K562 treated with DMSO at 1 percent for 24 hours (cell line): Measurements from ENCODE around the gene GPR84. TPM values are rescaled to one million over a fixed set of nuclear protein-coding genes. Genes with fewer than 3 reads are reported as not detected.

Experiments
- total RNA-seq: library from RNA; unstranded; fragments of 300-600 nt; gene quantifications from 2 replicates; pipeline ENCODE4 v1.2.3, GENCODE V29; 2022; ENCODE audit warnings: low read depth; ENCODE audit not compliant: insufficient read depth

Gene GPR84
- 0.31 TPM in 1 of 2 replicates, not detected in the other for total RNA-seq

GRCh38 chr12:54364413-54364812 is at the start of gene GPR84:
TSS of gene GPR84 (minus strand) at chr12:54364486. CDS start at chr12:54363851, 635 bp downstream.

DNA sequence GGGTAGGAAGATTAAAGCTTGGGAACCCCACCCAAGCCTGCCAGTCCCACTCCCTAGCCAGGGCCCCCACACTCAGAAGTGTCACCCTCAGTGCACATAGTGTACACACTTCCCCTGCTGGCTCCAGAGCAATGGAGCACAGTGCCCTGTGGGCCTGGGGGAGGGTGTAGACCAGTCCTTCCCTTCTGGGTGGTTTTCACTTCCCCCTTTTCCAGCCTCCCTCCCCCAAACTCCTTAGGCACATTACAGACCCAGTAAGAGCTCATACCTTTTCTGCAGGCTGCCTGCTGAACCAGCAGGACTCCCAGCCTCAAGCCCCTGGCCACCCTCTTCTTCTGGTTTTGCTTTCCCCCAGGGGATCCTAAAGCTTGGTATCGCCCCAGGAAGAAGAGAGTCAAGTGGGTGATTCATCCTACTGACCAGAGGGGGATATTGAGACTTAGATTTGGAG is 20.3 kb upstream of the GPR84 start, which contains the start of gene ZNF385A:
Gene ZNF385A (minus strand): TSS at position 143 of the 451 bp plus-strand sequence. CDS start 219 bp downstream, outside the sequence.

DNA sequence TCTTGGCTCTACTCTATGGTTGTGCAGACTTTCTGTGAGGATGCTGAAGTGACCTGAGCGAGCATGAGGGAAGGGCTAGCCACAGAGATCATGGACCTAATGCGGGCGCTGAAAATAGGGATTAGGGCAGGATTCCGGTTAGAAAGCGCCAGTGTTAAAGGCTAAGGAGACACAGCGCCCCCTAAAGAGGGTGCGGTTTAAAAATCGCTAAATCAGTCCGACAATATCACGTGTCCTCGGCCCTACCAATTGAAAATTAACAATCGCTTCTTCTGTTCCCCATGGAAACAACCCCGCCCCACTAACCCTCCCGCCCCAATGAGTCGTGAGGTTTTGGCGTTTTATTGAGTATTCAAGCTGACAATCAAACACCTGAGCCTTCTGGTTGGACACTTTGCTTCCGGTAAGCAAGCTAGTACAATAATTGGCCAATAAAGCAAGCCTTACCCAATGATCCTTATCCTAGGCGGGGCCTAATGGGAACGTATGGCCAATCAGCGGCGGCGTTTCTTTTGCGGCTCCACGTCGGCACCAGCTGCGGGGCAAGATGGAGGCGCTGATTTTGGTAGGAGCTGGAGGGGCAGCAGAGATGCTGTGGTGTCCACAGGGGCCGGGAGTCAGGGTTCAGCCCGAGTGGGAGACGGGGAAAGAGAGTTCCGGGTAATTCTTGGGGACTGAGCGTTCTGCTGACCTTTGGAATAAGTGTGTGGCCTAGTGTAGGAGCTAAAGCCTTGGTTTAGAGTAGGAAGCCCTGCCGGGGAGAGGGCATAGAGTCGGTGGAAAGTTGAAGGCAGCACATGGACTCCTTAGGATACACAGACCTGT is 39.5 kb downstream of the GPR84 start, which contains the start of gene COPZ1:
Gene COPZ1 (plus strand): TSS at position 515 of the 825 bp plus-strand sequence. CDS start 33 bp downstream, at position 548.

Other genes with a start within 250 kb of the GPR84 start
- gene SMUG1, start 175.5 kb downstream of the GPR84 start, total RNA-seq, result 37.1 and 41.5 TPM in 2 replicates
- 21.0 and 23.8 TPM in 2 replicates for gene CBX5, start 84.4 kb downstream of the GPR84 start, total RNA-seq
- gene HNRNPA1, start 83.8 kb downstream of the GPR84 start, total RNA-seq, result 1,484 and 1,568 TPM in 2 replicates
- gene NFE2, start 63.5 kb downstream of the GPR84 start, total RNA-seq, result 126 and 152 TPM in 2 replicates
- gene COPZ1, start 39.4 kb downstream of the GPR84 start, total RNA-seq, result 136 and 154 TPM in 2 replicates
- 49.0 and 51.3 TPM in 2 replicates for gene ZNF385A, start 20.2 kb upstream of the GPR84 start, total RNA-seq
- 82.1 and 87.8 TPM in 2 replicates for gene ITGA5, start 54.8 kb upstream of the GPR84 start, total RNA-seq
- gene GTSF1, start 109.1 kb upstream of the GPR84 start, total RNA-seq, result 239 and 243 TPM in 2 replicates
- gene NCKAP1L, start 133.3 kb upstream of the GPR84 start, total RNA-seq, result 53.6 and 56.3 TPM in 2 replicates
- gene PDE1B, start 185.1 kb upstream of the GPR84 start, total RNA-seq, result 2.6 and 4.1 TPM in 2 replicates
- not detected in 2 replicates for gene PPP1R1A, start 224.2 kb upstream of the GPR84 start, total RNA-seq